GM18951 (cell line): Measurements from ENCODE around the gene CHKB.
A peak's percentile ranks its signal among the peaks of the same experiment; 100 is the strongest.

Source experiments
- POLR2A ChIP-seq: IDR thresholded peaks from 4 replicates; pipeline ENCODE4 v1.6.1; 2011; ENCODE audit warnings: mild to moderate bottlenecking; ENCODE audit not compliant: insufficient read length, insufficient read depth; ENCODE audit errors: extremely low read depth
- in situ Hi-C: fragments of 300-500 bp; cut with MboI; formaldehyde crosslinking; loops from one replicate; pipeline ENCODE4 v1.12.0; 2022; ENCODE audit warnings: low sequenced_read_pairs, mixed read lengths, inconsistent platforms; ENCODE audit not compliant: unreplicated experiment

Gene CHKB

GRCh38 chr22:50569041-50569459 lies 13.6 kb downstream of the CHKB start:
- in situ Hi-C loops = no loop called here
- no peak for TF ChIP-seq POLR2A

GRCh38 chr22:50568626-50569025 lies 14.0 kb downstream of the CHKB start:
- no peak for TF ChIP-seq POLR2A
- in situ Hi-C loops = no loop called here

GRCh38 chr22:50567721-50568252 lies 14.9 kb downstream of the CHKB start:
- no peak for TF ChIP-seq POLR2A
- in situ Hi-C loops = no loop called here

GRCh38 chr22:50564289-50564688 lies 18.4 kb downstream of the CHKB start:
- in situ Hi-C loops = no loop called here
- TF ChIP-seq POLR2A = no peak

- in situ Hi-C loops = no loop called here
- no peak for TF ChIP-seq POLR2A
Observed at GRCh38 chr22:50563413-50564160, 19.1 kb downstream of the CHKB start.

- peak; percentile 73 for TF ChIP-seq POLR2A
- in situ Hi-C loops = no loop called here
Observed at GRCh38 chr22:50562523-50563412, 19.9 kb downstream of the CHKB start, which contains the start of gene SYCE3. Gene SYCE3, minus strand, starts transcription at chr22:50562919. Its CDS starts 6,514 bp downstream, at chr22:50556405.

- in situ Hi-C loops = no loop called here
- no peak for TF ChIP-seq POLR2A
Observed at GRCh38 chr22:50561401-50562358, 21.0 kb downstream of the CHKB start.

GRCh38 chr22:50560034-50560433 lies 22.6 kb downstream of the CHKB start:
- no peak for TF ChIP-seq POLR2A
- in situ Hi-C loops = no loop called here

GRCh38 chr22:50556703-50557102 lies 25.9 kb downstream of the CHKB start:
- in situ Hi-C loops = no loop called here
- no peak for TF ChIP-seq POLR2A

- no peak for TF ChIP-seq POLR2A
- in situ Hi-C loops = no loop called here
Observed at GRCh38 chr22:50553310-50553709, 29.3 kb downstream of the CHKB start.

GRCh38 chr22:50551160-50551752 lies 31.4 kb downstream of the CHKB start:
- no peak for TF ChIP-seq POLR2A
- in situ Hi-C loops = no loop called here

- in situ Hi-C loops = no loop called here
- TF ChIP-seq POLR2A = no peak
Observed at GRCh38 chr22:50550395-50550794, 32.3 kb downstream of the CHKB start.
